ENCODE measurements around the gene PRSS38.

PRSS38 gene

GRCh38 chr1:227815468-227816409 lies at the start of gene PRSS38:
Gene PRSS38 (plus strand): TSS chr1:227815675. CDS start chr1:227815717, 42 bp downstream.
- FAIRE-seq, result no peak

GRCh38 chr1:227766015-227766634 lies 49.4 kb upstream of the PRSS38 start:
- FAIRE-seq, result no peak

- FAIRE-seq, result no peak
These were observed 48.7 kb upstream of the PRSS38 start for GRCh38 chr1:227766653-227767277.

GRCh38 chr1:227767401-227768124 lies 47.9 kb upstream of the PRSS38 start:
- no peak for FAIRE-seq

- FAIRE-seq, result no peak
These were observed 47.4 kb upstream of the PRSS38 start for GRCh38 chr1:227768125-227768439.

GRCh38 chr1:227768640-227769039 lies 46.8 kb upstream of the PRSS38 start:
- no peak for FAIRE-seq

GRCh38 chr1:227769047-227769935 lies 46.2 kb upstream of the PRSS38 start:
- FAIRE-seq, result no peak

GRCh38 chr1:227769936-227770494 lies 45.5 kb upstream of the PRSS38 start:
- no peak for FAIRE-seq

GRCh38 chr1:227770812-227771211 lies 44.7 kb upstream of the PRSS38 start:
- FAIRE-seq, result no peak

- no peak for FAIRE-seq
These were observed 44.1 kb upstream of the PRSS38 start for GRCh38 chr1:227771326-227771725.

- no peak for FAIRE-seq
These were observed 43.7 kb upstream of the PRSS38 start for GRCh38 chr1:227771771-227772170.

- FAIRE-seq, result no peak
These were observed 41.9 kb upstream of the PRSS38 start for GRCh38 chr1:227773558-227773957.

GRCh38 chr1:227774051-227774731 lies 41.3 kb upstream of the PRSS38 start:
- FAIRE-seq, result no peak

GRCh38 chr1:227774821-227775661 lies 40.4 kb upstream of the PRSS38 start:
- no peak for FAIRE-seq

- FAIRE-seq, result no peak
These were observed 39.6 kb upstream of the PRSS38 start for GRCh38 chr1:227775841-227776240.

- no peak for FAIRE-seq
These were observed 39.1 kb upstream of the PRSS38 start for GRCh38 chr1:227776331-227776771.

GRCh38 chr1:227777156-227777555 lies 38.3 kb upstream of the PRSS38 start:
- FAIRE-seq, result no peak

GRCh38 chr1:227777646-227778045 lies 37.8 kb upstream of the PRSS38 start:
- FAIRE-seq, result no peak

GRCh38 chr1:227778401-227778947 lies 37.0 kb upstream of the PRSS38 start:
- FAIRE-seq, result no peak

GRCh38 chr1:227779021-227779441 lies 36.4 kb upstream of the PRSS38 start:
- FAIRE-seq, result no peak

Data from endometrium (tissue), 2 donors.